Kidney epithelial cell (primary cell): ENCODE results near the gene ADCY10. TPM values are rescaled to one million over a fixed set of nuclear protein-coding genes. Genes with fewer than 3 reads are reported as not detected.
"Not testable (repeated sequence)": the region's sequence is repeated elsewhere in the genome, so short reads cannot be mapped to it uniquely, and the experiment has no call there.

ENCODE experiments used
- DNase-seq: peaks from one replicate; pipeline ENCODE4 v3.0.0-alpha.2; 2010; ENCODE audit warnings: low read depth
- H3K27me3 ChIP-seq: 2 replicates; pipeline ENCODE4 v1.6.0; 2011; ENCODE audit warnings: low read length; ENCODE audit not compliant: control insufficient read depth, insufficient read depth
- H3K36me3 ChIP-seq: 2 replicates; pipeline ENCODE4 v1.5.1; 2011; ENCODE audit warnings: low read length; ENCODE audit not compliant: control insufficient read depth, insufficient read depth
- H3K4me3 ChIP-seq: 2 replicates; pipeline ENCODE4 v1.5.1; 2011; ENCODE audit warnings: low read depth, mild to moderate bottlenecking, control low read depth, low read length
- CTCF ChIP-seq: IDR thresholded peaks from 2 replicates; pipeline ENCODE4 v1.5.1; 2011; ENCODE audit warnings: mild to moderate bottlenecking, moderate library complexity, low read length, control low read depth, inconsistent platforms; ENCODE audit not compliant: insufficient read depth, poor library complexity, severe bottlenecking
- total RNA-seq: library from RNA; depleted of rRNA; stranded (reverse); fragments of >200 nt; gene quantifications from 2 replicates; pipeline ENCODE4 v1.2.3, GENCODE V29; 2015

Gene ADCY10
- total RNA-seq, 1 donor from 2014 or later, result not detected

- no peak for TF ChIP-seq CTCF
These were observed 50.0 kb downstream of the ADCY10 start for GRCh38 chr1:167863921-167864279.

GRCh38 chr1:167863191-167863920 lies 50.6 kb downstream of the ADCY10 start:
- DNase-seq, H3K27me3 ChIP-seq, H3K36me3 ChIP-seq, H3K4me3 ChIP-seq: not testable (repeated sequence)

More at GRCh38 chr1:167863921-167864279, 50.0 kb downstream of the ADCY10 start:
- Histone ChIP-seq H3K27me3 (no peaks in the 10 kb centered on the region), H3K36me3 (no peaks in the 10 kb centered on the region), H3K4me3 (no peak overlapping the region)
- no peak for DNase-seq

GRCh38 chr1:167862432-167863076 lies 51.4 kb downstream of the ADCY10 start:
- no peak overlapping the region for H3K4me3 ChIP-seq
- no peaks in the 10 kb centered on the region for H3K27me3 ChIP-seq
- no peak for TF ChIP-seq CTCF
- DNase-seq, result no peak
- no peaks in the 10 kb centered on the region for H3K36me3 ChIP-seq

GRCh38 chr1:167861664-167862381 lies 52.1 kb downstream of the ADCY10 start:
- no peak for TF ChIP-seq CTCF
- Histone ChIP-seq H3K4me3 (no peak overlapping the region), H3K36me3 (no peaks in the 10 kb centered on the region), H3K27me3 (no peaks in the 10 kb centered on the region)
- DNase-seq, result no peak

- no peaks in the 10 kb centered on the region for H3K27me3 ChIP-seq
- no peak for DNase-seq
These were observed 53.6 kb downstream of the ADCY10 start for GRCh38 chr1:167860231-167860923.

More at GRCh38 chr1:167860231-167860923, 53.6 kb downstream of the ADCY10 start:
- no peak overlapping the region for H3K4me3 ChIP-seq
- TF ChIP-seq CTCF, result no peak
- no peaks in the 10 kb centered on the region for H3K36me3 ChIP-seq
